CD14-positive monocyte (primary cell): ENCODE data around the gene CTBP2. TPM values are rescaled to one million over a fixed set of nuclear protein-coding genes. Genes with fewer than 3 reads are reported as not detected.

Experiments
- DNase-seq, 3 donors: peaks; one replicate each; pipeline ENCODE4 v3.0.0-alpha.2; 2011 to 2022
- H2AFZ ChIP-seq: 2 replicates; pipeline ENCODE4 v1.6.0; 2012; ENCODE audit warnings: mild to moderate bottlenecking, low read depth, low read length, inconsistent platforms; ENCODE audit not compliant: insufficient read depth, poor library complexity, severe bottlenecking
- H3K27ac ChIP-seq, 2 donors: 1 replicate in 1 of 2; 2 replicates in 1 of 2; pipeline ENCODE4 v1.5.1; 2012 to 2013; ENCODE audit warnings: low read length in 2 of 2, control low read depth in 1 of 2, inconsistent platforms in 1 of 2, low read depth in 1 of 2, mild to moderate bottlenecking in 1 of 2
- H3K27me3 ChIP-seq, 2 donors: one replicate each; pipeline versions ENCODE4 v1.6.0 to v1.6.1; 2011 to 2013; ENCODE audit warnings: low read length in 2 of 2; ENCODE audit not compliant: control insufficient read depth in 2 of 2, insufficient read depth in 2 of 2
- H3K36me3 ChIP-seq, 2 donors: replicated peaks in 1 of 2; 1 replicate in 1 of 2; 2 replicates in 1 of 2; pipeline versions ENCODE4 v1.5.1 to v1.6.1; 2012 to 2013; ENCODE audit warnings: low read length in 2 of 2, control low read depth in 1 of 2, inconsistent platforms in 1 of 2, mild to moderate bottlenecking in 1 of 2; ENCODE audit not compliant: insufficient read depth in 2 of 2, control insufficient read depth in 1 of 2
- H3K4me1 ChIP-seq, 2 donors: 1 replicate in 1 of 2; 2 replicates in 1 of 2; pipeline versions ENCODE4 v1.5.1 to v1.6.1; 2012 to 2013; ENCODE audit warnings: low read length in 2 of 2, control low read depth in 1 of 2, inconsistent platforms in 1 of 2, mild to moderate bottlenecking in 1 of 2, moderate library complexity in 1 of 2; ENCODE audit not compliant: insufficient read depth in 2 of 2, control insufficient read depth in 1 of 2
- H3K4me2 ChIP-seq: replicated peaks from 2 replicates; pipeline ENCODE3; 2012; ENCODE audit warnings: low read length, moderate library complexity, mild to moderate bottlenecking; ENCODE audit not compliant: poor library complexity, severe bottlenecking; ENCODE audit errors: extremely low read depth
- H3K4me3 ChIP-seq, 3 experiments: fragments of 200-600 bp in 1 of 3; sonication (generic) in 1 of 3; replicated peaks in 1 of 3; 1 replicate in 2 of 3; 2 replicates in 1 of 3; pipeline ENCODE4 v1.5.1; 2011 to 2013; ENCODE audit warnings: low read length in 3 of 3, mild to moderate bottlenecking in 3 of 3, control low read depth in 2 of 3, low read depth in 2 of 3, inconsistent platforms in 1 of 3, moderate library complexity in 1 of 3
- H3K79me2 ChIP-seq: 2 replicates; pipeline ENCODE4 v1.6.0; 2012; ENCODE audit warnings: mild to moderate bottlenecking, control low read depth, inconsistent platforms, low read length, moderate library complexity; ENCODE audit not compliant: insufficient read depth
- H3K9ac ChIP-seq: 2 replicates; pipeline ENCODE4 v1.6.0; 2017; ENCODE audit warnings: low read length, mild to moderate bottlenecking; ENCODE audit not compliant: insufficient read depth, poor library complexity, severe bottlenecking
- H3K9me3 ChIP-seq, 2 donors: replicated peaks in 1 of 2; 1 replicate in 1 of 2; 2 replicates in 1 of 2; pipeline versions ENCODE4 v1.5.1 to v1.6.1; 2012 to 2013; ENCODE audit warnings: low read length in 2 of 2, control low read depth in 1 of 2; ENCODE audit not compliant: control insufficient read depth in 1 of 2, insufficient read depth in 1 of 2
- H4K20me1 ChIP-seq: 2 replicates; pipeline ENCODE4 v1.6.0; 2012; ENCODE audit warnings: mild to moderate bottlenecking, low read length, control low read depth, moderate library complexity; ENCODE audit not compliant: insufficient read depth
- H3K27ac Mint-ChIP-seq, 7 donors: one replicate each; pipeline ENCODE4 v1.8.0; 2020; ENCODE audit warnings: mild to moderate bottlenecking in 7 of 7, mixed read lengths in 7 of 7, moderate library complexity in 6 of 7, inconsistent platforms in 2 of 7
- H3K27me3 Mint-ChIP-seq, 3 donors: one replicate each; pipeline ENCODE4 v1.8.0; 2021 to 2022; ENCODE audit warnings: low read depth in 3 of 3, mild to moderate bottlenecking in 3 of 3, mixed read lengths in 3 of 3, moderate library complexity in 3 of 3, inconsistent platforms in 1 of 3
- H3K36me3 Mint-ChIP-seq, 2 donors: one replicate each; pipeline ENCODE4 v1.8.0; 2020; ENCODE audit warnings: mixed read lengths in 2 of 2, inconsistent platforms in 1 of 2, mild to moderate bottlenecking in 1 of 2
- H3K4me1 Mint-ChIP-seq: one replicate; pipeline ENCODE4 v1.8.0; 2020; ENCODE audit warnings: mild to moderate bottlenecking, mixed read lengths
- H3K4me3 Mint-ChIP-seq, 2 donors: one replicate each; pipeline ENCODE4 v1.8.0; 2020; ENCODE audit warnings: mild to moderate bottlenecking in 2 of 2, mixed read lengths in 2 of 2, moderate library complexity in 1 of 2
- H3K9me3 Mint-ChIP-seq, 7 donors: one replicate each; pipeline ENCODE4 v1.8.0; 2020 to 2022; ENCODE audit warnings: mixed read lengths in 7 of 7, mild to moderate bottlenecking in 6 of 7, moderate library complexity in 6 of 7, inconsistent platforms in 2 of 7
- WGBS: methylation state at CpG from one replicate; pipeline ENCODE4 v1.1.5; 2013; ENCODE audit warnings: missing lambda C conversion rate; ENCODE audit not compliant: insufficient coverage; 5-methylcytosine and 5-hydroxymethylcytosine counted together
- intact Hi-C, 2 donors: fragments of 100-400 bp; cut with micrococcal nuclease; formaldehyde crosslinking; loops; one replicate each; pipeline versions ENCODE4 v1.15.0 to v1.15.1; 2023
- polyA plus RNA-seq, 3 donors: library from polyadenylated mRNA; depleted of rRNA in 1 of 3; unstranded in 2 of 3; stranded (reverse) in 1 of 3; fragments of 300-500 nt in 2 of 3; fragments of >200 nt in 1 of 3; fragmentation: Illumina TruSeq in 2 of 3; gene quantifications; 1 replicate in 2 of 3; 2 replicates in 1 of 3; pipeline ENCODE4 v1.2.3, GENCODE V29; 2012 to 2021
- TF ChIP-seq, protein P1 (sequence below): fragments of 200-600 bp; IDR thresholded peaks from one replicate; pipeline ENCODE4 v1.8.0; 2022; ENCODE audit warnings: antibody characterized with exemption, mild to moderate bottlenecking

Gene CTBP2
- polyA plus RNA-seq, 3 donors: 40.9 to 87.1 (median 41.1) TPM

DNA sequence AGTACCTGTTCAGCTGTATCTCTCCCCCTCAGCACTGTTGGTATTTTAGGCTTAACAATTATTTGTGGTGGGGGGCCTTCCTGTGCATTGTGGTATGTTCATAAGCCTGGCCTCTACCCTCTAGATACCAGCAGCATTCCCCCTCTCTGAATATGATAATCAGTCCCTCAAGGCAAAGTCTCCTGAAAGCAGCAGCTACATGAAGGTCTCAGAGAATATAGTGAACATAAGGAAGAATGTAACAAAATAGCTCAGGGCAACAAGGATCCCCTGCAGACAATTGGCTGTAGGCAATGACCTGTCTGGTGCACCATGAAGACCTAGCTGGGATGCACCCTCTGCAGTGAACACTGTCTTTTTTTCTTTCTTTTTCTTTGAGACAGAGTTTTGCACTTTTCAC is 86.4 kb downstream of the CTBP2 start:
- no peak for DNase-seq
- Mint-ChIP-seq H3K27me3 (no peaks in the 10 kb centered on the region), H3K36me3 (peaks cover 34 to 74% of the 10 kb centered on the region in 2 donors), H3K4me3 (no peak overlapping the region), H3K4me1 (peaks cover 8% of the 10 kb centered on the region), H3K9me3 (no peaks in the 10 kb centered on the region), H3K27ac (peak overlapping the region in 3 of 7 donors; percentile 13 to 37 (median 20))
- H3K4me2 ChIP-seq: no peak overlapping the region
- H3K79me2 ChIP-seq: peaks cover 98% of the 10 kb centered on the region
- no peak overlapping the region for H3K4me3 ChIP-seq
- peak overlapping the region in 1 of 2 donors; percentile 1 for H3K27ac ChIP-seq
- H3K4me1 ChIP-seq: peaks cover 0 to 6% of the 10 kb centered on the region in 2 donors
- peaks cover 8 to 69% of the 10 kb centered on the region in 2 donors for H3K36me3 ChIP-seq
- H2AFZ ChIP-seq: no peak overlapping the region
- TF ChIP-seq, protein P1, sequence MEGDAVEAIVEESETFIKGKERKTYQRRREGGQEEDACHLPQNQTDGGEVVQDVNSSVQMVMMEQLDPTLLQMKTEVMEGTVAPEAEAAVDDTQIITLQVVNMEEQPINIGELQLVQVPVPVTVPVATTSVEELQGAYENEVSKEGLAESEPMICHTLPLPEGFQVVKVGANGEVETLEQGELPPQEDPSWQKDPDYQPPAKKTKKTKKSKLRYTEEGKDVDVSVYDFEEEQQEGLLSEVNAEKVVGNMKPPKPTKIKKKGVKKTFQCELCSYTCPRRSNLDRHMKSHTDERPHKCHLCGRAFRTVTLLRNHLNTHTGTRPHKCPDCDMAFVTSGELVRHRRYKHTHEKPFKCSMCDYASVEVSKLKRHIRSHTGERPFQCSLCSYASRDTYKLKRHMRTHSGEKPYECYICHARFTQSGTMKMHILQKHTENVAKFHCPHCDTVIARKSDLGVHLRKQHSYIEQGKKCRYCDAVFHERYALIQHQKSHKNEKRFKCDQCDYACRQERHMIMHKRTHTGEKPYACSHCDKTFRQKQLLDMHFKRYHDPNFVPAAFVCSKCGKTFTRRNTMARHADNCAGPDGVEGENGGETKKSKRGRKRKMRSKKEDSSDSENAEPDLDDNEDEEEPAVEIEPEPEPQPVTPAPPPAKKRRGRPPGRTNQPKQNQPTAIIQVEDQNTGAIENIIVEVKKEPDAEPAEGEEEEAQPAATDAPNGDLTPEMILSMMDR: no peak
- intact Hi-C loops: no loop called here
- peaks cover 100% of the 10 kb centered on the region for H4K20me1 ChIP-seq
- H3K27me3 ChIP-seq: no peaks in the 10 kb centered on the region
- H3K9me3 ChIP-seq: no peaks in the 10 kb centered on the region
- H3K9ac ChIP-seq: no peak overlapping the region

GRCh38 chr10:125072794-125073193 is 87.6 kb downstream of the CTBP2 start:
- no peak overlapping the region for H2AFZ ChIP-seq
- TF ChIP-seq, protein P1: no peak
- no peak overlapping the region for H3K4me3 Mint-ChIP-seq
- H3K36me3 Mint-ChIP-seq: peaks cover 37 to 70% of the 10 kb centered on the region in 2 donors
- no peaks in the 10 kb centered on the region for H3K27me3 ChIP-seq
- no peaks in the 10 kb centered on the region for H3K9me3 ChIP-seq
- peaks cover 8 to 75% of the 10 kb centered on the region in 2 donors for H3K36me3 ChIP-seq
- peaks cover 98% of the 10 kb centered on the region for H3K79me2 ChIP-seq
- no peak overlapping the region for H3K27ac ChIP-seq
- 95% methylated on average over 4 of the region's 4 CpGs for WGBS
- peaks cover 0 to 6% of the 10 kb centered on the region in 2 donors for H3K4me1 ChIP-seq
- peaks cover 8% of the 10 kb centered on the region for H3K4me1 Mint-ChIP-seq
- H4K20me1 ChIP-seq: peaks cover 100% of the 10 kb centered on the region
- intact Hi-C loops: no loop called here
- H3K4me2 ChIP-seq: no peak overlapping the region
- H3K4me3 ChIP-seq: no peak overlapping the region
- H3K9me3 Mint-ChIP-seq: no peaks in the 10 kb centered on the region
- no peak overlapping the region for H3K9ac ChIP-seq
- H3K27me3 Mint-ChIP-seq: no peaks in the 10 kb centered on the region
- H3K27ac Mint-ChIP-seq: no peak overlapping the region
- DNase-seq: no peak
